ENCODE results near the gene MLST8.

The MLST8 gene

DNA sequence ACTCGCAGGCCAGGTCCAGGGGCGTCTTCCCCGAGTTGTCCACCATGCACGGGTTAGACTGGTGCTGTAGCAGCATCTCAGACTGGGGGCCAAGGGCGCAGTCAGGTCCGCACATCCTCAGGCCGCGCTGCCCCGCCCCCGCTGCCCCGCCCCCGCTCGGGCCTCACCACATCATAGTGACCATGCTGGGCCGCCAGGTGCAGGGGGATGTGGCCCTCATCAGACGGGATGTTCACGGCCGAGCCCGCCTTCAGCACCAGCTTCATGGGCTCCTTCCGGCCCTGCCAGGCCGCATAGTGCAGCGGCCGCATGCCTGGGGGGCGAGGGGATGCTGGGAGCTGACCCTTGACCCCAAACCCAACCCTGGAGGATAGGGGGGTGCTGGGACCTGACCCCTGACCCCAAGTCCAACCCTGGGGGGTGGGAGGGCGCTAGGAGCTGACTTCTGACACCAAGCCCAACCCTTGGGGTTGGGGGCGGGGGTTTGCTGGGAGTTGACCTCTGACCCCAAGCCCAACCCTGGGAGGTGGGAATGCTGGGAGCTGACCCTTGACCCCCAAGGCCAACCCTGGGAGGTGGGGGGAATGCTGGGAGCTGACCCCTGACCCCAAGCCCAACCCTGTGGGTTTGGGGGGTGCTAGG lies 15.9 kb upstream of the MLST8 start:
- H3K36me3 ChIP-seq (ENCODE audit: control insufficient read depth in 2 of 2, insufficient read depth in 1 of 2, low read length in 2 of 2): peaks cover 0 to 5% of the 10 kb centered on the region in 2 experiments; a peak in 1 of 3 replicates
- POLR2A ChIA-PET: interaction anchor here (1.3 to 1.9 kb wide), 2 partner anchors 10 to 34 kb away, joined by 4 to 7 read pairs; partner anchors contain the start of gene TRAF7
- no peak overlapping the region for H3K27ac ChIP-seq (ENCODE audit: extremely low read depth, low read depth, low read length)
- H3K4me1 ChIP-seq (ENCODE audit: control insufficient read depth, insufficient read depth, low read length): 0 out of 2 replicates have a peak, but pooled peaks cover 3% of the 10 kb centered on the region
- H3K9me3 ChIP-seq (ENCODE audit: control insufficient read depth, insufficient read depth, low read depth, low read length): no peaks in the 10 kb centered on the region
- TF ChIP-seq PATZ1 (tag by site-specific recombination; IDR thresholded peaks at IDR 0.05) (0 out of 2 replicates have a peak, but pooled peaks have one; percentile 16), BCL11B (tag by site-specific recombination; IDR thresholded peaks at IDR 0.05; ENCODE audit: low read depth) (peak; percentile 97), WT1 (tag by site-specific recombination; IDR thresholded peaks at IDR 0.05) (no peak), ZNF404 (tag by site-specific recombination; IDR thresholded peaks at IDR 0.05) (no peak), ZNF529 (tag by site-specific recombination; IDR thresholded peaks at IDR 0.05; ENCODE audit: insufficient replicate concordance) (no peak)
- TF ChIP-seq, protein P1, sequence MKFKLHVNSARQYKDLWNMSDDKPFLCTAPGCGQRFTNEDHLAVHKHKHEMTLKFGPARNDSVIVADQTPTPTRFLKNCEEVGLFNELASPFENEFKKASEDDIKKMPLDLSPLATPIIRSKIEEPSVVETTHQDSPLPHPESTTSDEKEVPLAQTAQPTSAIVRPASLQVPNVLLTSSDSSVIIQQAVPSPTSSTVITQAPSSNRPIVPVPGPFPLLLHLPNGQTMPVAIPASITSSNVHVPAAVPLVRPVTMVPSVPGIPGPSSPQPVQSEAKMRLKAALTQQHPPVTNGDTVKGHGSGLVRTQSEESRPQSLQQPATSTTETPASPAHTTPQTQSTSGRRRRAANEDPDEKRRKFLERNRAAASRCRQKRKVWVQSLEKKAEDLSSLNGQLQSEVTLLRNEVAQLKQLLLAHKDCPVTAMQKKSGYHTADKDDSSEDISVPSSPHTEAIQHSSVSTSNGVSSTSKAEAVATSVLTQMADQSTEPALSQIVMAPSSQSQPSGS (tag by site-specific recombination; IDR thresholded peaks at IDR 0.05; ENCODE audit: low read depth): no peak
- no peak overlapping the region for H3K4me3 ChIP-seq (ENCODE audit: low read depth, low read length)
- CTCF ChIA-PET: no interaction called here

GRCh38 chr16:2190002-2190658 lies 15.1 kb upstream of the MLST8 start:
- no peak for TF ChIP-seq ZNF404 (tag by site-specific recombination; IDR thresholded peaks at IDR 0.05)
- no peak for TF ChIP-seq ZNF148 (tag by site-specific recombination; IDR thresholded peaks at IDR 0.05; ENCODE audit: borderline replicate concordance)
- TF ChIP-seq ZNF19 (tag by site-specific recombination; IDR thresholded peaks at IDR 0.05; ENCODE audit: low read depth): no peak
- TF ChIP-seq CTCF (tag by site-specific recombination; IDR thresholded peaks at IDR 0.05): no peak
- no peak for TF ChIP-seq KLF8 (tag by site-specific recombination; IDR thresholded peaks at IDR 0.05)
- TF ChIP-seq YY1 (tag by site-specific recombination; IDR thresholded peaks at IDR 0.05): no peak
- TF ChIP-seq ZBTB48 (tag by site-specific recombination; IDR thresholded peaks at IDR 0.05): no peak
- no peak for TF ChIP-seq ZSCAN23 (tag by site-specific recombination; IDR thresholded peaks at IDR 0.05)
- TF ChIP-seq ZNF621 (tag by site-specific recombination; IDR thresholded peaks at IDR 0.05): no peak
- no peak for TF ChIP-seq ZNF366 (tag by site-specific recombination; conservative IDR thresholded peaks at IDR 0.05)
- TF ChIP-seq, protein P2, sequence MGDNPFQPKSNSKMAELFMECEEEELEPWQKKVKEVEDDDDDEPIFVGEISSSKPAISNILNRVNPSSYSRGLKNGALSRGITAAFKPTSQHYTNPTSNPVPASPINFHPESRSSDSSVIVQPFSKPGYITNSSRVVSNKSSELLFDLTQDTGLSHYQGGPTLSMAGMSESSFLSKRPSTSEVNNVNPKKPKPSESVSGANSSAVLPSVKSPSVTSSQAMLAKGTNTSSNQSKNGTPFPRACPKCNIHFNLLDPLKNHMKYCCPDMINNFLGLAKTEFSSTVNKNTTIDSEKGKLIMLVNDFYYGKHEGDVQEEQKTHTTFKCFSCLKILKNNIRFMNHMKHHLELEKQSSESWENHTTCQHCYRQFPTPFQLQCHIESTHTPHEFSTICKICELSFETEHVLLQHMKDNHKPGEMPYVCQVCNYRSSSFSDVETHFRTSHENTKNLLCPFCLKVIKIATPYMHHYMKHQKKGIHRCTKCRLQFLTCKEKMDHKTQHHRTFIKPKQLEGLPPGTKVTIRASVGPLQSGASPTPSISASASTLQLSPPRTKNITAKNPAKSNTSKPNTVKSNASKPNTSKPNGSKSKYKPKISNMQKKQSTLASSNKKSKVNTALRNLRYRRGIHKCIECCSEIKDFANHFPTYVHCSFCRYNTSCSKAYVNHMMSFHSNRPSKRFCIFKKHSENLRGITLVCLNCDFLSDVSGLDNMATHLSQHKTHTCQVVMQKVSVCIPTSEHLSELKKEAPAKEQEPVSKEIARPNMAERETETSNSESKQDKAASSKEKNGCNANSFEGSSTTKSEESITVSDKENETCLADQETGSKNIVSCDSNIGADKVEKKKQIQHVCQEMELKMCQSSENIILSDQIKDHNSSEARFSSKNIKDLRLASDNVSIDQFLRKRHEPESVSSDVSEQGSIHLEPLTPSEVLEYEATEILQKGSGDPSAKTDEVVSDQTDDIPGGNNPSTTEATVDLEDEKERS (tag by site-specific recombination; IDR thresholded peaks at IDR 0.05): no peak
- ChIA-PET CTCF (no interaction called here), POLR2A (interaction anchor here (1.3 to 1.9 kb wide), 2 partner anchors 10 to 35 kb away, joined by 4 to 7 read pairs; partner anchors contain the start of gene TRAF7)
- Histone ChIP-seq H3K36me3 (ENCODE audit: control insufficient read depth in 2 of 2, insufficient read depth in 1 of 2, low read length in 2 of 2) (peaks cover 0 to 3% of the 10 kb centered on the region in 2 experiments; a peak in 1 of 3 replicates), H3K27ac (ENCODE audit: extremely low read depth, low read depth, low read length) (no peak overlapping the region), H3K4me1 (ENCODE audit: control insufficient read depth, insufficient read depth, low read length) (peaks cover 5% of the 10 kb centered on the region; the same call in 1 of the 2 replicates), H3K9me3 (ENCODE audit: control insufficient read depth, insufficient read depth, low read depth, low read length) (no peaks in the 10 kb centered on the region), H3K4me3 (ENCODE audit: low read depth, low read length) (no peak overlapping the region)

Data from HEK293 (cell line).